SKM-1 treated with dmso at 0.1 percent for 144 hours (cell line): ENCODE measurements around the gene ROR2.
"Not testable (repeated sequence)": the region's sequence is repeated elsewhere in the genome, so short reads cannot be mapped to it uniquely, and the experiment has no call there.

Experiments
- DNase-seq: peaks from one replicate; lab custom pipeline; 2025; ENCODE audit not compliant: unreplicated experiment; lab: John Stamatoyannopoulos, UW

The ROR2 gene

DNA sequence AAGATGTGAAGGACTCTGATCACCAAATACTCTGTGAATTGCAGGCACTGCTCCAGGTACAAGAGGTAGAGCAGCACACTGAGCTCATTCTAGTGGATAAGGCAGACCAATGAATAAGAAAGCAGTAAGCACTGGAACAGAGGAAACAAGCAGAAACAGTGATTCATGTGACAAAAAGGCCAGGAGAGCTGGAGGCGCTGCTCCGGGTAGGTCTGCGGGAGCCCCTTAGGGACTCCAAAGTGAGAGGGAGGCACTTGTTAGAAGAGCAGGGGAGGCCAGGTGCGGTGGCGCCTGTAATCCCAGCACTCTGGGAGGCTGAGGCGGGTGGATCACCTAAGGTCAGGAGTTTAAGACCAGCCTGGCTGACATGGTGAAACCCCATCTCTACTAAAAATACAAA is 294.8 kb downstream of the ROR2 start:
- DNase-seq: no peak

DNA sequence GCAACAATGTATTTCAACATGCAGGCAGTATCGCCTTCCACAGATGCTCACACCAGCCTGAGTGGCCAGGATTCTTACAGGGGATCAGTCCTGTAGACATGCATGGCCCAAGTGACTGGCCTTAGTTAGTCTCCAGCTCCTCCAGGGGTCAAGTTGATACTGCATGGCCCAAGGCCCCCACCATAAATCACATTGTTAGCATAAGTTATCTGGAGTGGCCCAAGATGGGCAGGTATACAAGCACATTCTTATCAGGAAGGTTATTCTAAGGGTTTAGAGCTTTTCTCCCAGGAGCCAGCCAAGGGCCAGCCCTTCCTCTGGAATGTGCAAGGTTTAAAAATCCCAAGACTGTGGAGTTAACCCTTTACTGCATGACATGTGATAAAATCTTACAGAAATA is 295.5 kb downstream of the ROR2 start:
- no peak for DNase-seq

DNA sequence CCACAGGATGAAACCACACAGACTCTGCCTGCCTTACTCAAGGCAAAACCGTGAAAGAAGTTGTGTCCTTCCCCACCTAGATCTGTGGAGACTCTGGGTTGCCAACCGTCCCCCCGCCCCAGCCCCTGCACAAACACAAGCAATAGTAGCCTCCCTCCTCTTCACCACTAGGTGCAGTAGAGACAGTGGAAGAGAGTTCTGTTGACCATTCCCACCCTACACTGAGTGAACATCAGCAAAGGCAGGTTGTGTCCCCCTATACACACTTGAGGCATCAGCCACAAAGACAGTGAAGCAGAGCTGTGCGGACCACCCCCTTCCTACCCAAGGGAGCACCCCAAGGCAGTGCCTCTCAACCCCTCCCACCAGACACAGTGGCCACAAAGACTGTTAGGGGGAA is 302.7 kb downstream of the ROR2 start:
- no peak for DNase-seq

DNA sequence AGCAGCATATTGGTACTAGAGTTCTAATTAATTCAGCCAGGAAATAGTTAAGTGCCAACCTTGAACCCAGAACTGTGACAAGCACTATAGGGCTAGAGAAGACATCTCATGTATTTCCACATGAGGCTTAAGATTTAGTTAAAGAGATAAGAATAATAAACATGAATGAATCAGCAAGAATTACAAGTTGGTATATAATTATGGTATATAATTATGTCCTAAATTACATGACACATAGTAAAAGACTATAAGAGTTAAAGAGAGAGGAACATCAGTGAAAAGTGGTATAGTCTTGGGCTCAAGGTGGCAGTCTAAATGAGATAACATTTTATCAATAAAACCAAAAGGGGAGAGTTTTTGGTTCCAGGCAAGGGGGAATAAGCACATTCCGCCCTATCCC is 303.3 kb downstream of the ROR2 start:
- DNase-seq: no peak

DNA sequence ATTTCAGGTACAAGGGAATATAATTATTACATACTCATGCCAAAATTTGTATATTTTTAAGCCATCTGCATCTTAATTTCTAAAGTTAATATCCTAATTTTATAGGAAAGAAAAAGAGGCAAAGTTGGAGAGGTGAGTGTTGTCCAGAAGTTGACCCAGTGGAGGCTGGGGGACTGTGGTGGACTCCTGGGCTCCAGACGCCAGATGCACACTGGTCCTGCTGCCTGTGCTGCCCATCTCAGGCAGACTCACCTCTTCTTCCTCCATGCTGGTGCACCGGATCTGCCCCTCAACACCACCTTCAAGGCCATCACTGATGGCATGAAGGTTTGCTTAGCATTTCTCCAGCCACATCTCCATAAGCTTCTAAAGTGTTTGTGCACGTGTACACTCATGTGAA is 305.6 kb downstream of the ROR2 start:
- no peak for DNase-seq

DNA sequence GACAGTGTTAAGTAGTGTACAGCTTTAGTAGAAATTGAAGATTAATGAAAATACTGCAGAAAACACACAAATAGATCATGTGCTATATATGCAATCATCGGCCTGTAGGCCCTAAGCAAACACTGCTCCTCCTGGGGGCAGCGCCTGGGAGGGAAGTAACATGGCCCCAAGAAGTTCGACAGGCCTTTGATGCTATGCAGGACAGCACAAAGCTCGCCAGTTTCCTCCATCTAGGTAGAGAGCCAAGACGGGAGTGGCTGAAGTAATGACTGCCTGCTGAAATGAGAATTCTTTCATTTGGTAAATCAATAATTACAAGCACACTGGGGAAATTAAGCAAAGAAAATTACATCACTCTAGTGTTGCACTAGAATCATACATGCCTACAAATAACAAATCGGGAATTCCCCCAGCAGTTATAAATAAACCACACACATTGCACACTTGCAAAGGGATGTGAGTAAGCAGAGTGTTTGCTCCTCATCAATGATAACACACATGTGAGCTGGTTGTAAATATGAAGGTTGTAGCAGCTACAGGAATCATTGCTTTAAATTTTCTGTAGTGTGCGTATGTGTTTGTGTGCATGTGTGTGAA is 306.4 kb downstream of the ROR2 start:
- no peak for DNase-seq

DNA sequence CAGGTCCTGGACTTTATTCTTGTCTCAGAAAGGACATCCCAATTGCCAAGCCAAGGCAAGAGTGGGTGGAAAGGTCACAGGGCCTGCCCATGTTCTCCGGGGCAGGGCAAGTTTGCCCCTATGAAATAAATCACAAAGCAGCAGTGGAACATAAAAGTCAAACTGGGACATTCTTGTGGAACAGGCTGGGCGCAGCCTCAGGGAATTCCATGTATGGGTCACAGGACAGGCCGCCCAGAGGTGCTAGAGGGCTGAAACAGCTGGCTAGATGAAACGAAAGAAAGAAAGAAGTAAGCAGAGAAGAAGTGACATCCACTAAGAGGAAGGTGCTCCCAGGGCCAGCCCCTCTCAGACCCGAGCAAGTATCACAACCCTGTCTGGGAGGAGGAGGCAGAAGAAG is 307.3 kb downstream of the ROR2 start:
- DNase-seq: no peak

DNA sequence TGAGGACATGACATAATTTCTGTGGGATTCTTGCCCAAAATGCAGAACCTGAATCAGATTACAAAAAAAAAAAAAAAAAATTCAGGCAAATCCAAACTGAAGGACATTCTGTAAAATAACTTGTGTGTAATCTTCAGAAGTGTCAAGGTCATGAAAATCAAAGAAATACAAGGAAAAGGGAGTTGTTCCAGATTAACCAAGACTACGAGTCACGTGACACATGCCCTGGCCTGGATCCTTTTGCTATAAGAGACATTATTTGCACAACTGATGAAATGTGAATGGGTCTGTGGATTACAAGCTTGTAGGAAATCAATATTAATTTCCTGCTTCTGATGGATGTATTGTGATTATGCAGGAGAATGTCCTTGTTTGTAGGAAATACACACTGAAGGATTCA is 309.6 kb downstream of the ROR2 start:
- no peak for DNase-seq

DNA sequence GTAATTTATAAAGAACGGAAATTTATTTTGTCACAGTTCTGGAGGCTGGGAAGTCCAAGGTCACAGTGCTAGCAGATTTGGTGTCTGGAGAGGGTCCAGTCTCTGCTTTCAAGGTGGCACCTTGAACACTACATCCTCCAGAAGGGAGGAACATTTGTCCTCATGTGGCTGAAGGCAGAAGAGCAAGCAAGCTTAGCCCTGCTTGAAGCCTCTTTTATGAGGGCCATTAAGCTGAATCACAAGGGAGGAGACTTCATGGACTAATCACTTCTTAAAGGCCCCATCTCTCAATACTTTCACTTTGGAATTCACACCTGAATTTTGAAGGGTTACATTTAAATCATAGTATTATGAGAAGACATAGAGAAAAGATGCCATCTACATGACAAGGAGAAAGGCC is 311.0 kb downstream of the ROR2 start:
- DNase-seq: no peak

DNA sequence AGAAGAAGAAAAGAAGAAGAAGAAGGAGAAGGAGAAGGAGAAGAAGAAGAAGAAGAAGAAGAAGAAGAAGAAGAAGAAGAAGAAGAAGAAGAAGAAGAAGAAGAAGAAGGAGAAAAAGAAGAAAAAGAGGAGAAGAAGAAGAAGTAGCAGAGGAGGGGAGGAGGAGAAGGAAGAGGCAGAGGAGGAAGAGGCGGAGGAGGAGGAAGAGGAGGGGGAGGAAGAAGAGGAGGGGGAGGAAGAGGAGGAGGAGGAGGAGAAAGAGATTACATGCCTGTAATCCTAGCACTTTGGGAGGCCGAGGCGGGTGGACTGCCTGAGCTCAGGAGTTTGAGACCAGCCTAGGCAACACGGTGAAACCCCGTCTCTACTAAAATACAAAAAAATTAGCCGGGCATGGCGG is 315.2 kb downstream of the ROR2 start:
- not testable (repeated sequence) for DNase-seq

DNA sequence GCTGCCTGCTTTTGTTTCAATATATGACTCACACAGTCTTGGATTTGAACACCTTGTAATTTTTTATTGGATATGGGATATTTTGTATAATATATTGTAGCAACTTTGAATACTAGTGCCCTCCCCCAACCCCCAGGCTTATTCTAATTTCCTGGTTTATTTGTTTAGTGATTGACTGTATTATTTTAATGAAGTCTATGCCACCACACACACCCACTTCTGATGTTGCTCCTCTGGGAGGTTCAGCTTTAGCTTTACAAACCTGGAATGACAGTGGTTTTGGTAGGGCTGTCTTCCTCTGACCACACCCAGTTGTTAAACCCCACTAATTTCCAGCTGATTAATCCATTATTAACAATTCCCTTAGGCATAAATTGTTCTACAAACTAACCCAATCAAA is 320.3 kb downstream of the ROR2 start:
- DNase-seq: no peak

DNA sequence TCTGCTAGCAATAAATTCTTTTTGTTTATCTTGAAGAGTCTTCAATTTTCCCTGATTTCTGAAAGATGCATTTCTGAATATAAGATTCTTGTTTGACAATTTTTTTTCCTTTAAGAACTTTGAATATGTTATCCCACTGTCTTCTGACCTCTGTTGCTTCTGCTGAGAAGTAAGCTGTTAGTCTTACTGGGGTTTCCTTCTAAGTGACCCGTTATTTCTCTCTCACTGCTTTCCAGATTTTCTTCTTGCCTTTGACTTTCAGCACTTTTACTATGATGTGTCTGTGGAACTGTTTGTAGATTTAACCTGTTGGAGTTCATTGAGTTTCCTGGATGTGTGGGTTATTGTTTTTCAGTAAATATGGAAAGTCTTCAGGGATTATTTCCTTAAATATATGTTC is 321.1 kb downstream of the ROR2 start:
- no peak for DNase-seq

DNA sequence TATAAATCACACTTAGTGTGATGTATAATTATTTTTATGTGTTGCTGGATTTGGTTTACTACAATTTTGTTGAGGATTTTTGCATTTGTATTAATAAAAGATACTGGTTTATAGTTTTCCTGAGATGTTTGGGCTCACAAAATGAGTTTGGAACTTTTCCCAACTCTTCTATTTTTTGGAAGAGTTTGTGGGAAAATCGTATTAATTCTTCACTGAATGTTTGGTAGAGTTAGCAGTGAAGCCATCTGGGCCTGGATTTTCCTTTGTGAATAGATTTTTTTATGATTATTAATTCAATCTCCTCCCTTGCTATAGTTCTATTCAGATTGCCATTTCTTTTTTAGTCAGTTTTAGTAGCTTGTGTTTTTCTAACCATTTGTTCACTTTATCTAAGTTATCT is 324.7 kb downstream of the ROR2 start:
- no peak for DNase-seq

DNA sequence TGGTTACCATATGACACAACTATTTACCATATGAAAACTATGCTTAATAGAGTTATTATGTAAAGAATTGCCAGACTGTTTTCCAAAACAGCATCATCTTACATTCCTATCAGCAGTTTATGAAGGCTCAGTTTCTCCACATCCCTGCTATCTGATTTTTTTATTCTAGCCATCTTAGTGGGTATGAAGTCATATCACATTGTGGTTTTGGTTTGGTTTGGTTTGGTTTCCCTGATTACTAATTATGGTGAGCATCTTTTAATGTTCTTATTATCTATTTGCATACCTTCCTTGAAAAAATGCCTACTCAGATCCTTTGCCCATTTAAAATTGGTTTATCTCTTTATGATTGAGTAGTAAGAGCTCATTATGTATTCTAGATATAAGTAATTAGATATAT is 327.0 kb downstream of the ROR2 start:
- no peak for DNase-seq

DNA sequence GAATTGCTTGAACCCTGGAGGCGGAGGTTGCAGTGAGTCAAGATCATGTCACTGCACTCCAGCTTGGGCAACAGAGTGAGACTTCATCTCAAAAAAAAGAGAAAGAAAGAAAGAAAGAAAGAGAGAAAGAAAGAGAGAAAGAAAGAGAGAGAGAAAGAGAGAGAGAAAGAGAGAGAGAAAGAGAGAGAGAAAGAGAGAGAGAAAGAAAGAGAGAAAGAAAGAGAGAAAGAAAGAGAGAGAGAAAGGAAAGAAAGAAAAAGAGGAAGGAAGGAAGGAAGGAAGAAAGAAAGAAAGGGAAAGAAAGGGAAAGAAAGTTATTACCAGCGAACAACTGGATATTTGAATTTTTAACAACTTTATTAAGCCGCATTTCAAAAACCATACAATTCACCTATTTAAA is 327.9 kb downstream of the ROR2 start:
- DNase-seq: not testable (repeated sequence)

DNA sequence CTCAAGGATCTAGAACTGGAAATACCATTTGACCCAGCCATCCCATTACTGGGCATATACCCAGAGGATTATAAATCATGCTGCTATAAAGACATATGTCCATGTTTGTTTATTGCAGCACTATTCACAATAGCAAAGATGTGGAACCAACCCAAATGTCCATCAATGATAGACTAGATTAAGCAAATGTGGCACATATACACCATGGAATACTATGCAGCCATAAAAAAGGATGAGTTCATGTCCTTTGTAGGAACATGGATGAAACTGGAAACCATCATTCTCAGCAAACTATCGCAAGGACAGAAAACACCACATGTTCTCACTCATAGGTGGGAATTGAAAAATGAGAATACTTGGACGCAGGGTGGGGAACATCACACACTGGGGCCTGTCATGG is 336.0 kb downstream of the ROR2 start:
- not testable (repeated sequence) for DNase-seq

DNA sequence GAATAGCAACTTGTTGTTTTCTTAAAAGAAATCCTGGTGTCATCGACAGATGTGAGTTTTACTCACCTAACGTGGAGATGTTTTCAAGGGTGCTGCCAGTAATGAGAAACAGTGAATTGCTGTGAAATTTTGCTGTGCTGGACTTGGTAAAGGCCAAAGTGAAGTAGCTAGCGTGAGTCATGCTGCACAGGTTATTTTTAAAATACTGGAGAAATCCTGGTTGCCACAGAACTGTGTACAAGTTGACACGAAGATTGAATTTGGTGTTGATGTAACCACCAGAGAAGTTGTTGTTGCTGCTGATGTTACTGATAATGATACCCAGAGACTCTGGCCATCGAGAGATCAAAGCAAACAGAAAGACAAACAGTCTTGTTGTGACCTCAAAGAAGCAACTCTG is 338.4 kb downstream of the ROR2 start:
- DNase-seq: no peak

DNA sequence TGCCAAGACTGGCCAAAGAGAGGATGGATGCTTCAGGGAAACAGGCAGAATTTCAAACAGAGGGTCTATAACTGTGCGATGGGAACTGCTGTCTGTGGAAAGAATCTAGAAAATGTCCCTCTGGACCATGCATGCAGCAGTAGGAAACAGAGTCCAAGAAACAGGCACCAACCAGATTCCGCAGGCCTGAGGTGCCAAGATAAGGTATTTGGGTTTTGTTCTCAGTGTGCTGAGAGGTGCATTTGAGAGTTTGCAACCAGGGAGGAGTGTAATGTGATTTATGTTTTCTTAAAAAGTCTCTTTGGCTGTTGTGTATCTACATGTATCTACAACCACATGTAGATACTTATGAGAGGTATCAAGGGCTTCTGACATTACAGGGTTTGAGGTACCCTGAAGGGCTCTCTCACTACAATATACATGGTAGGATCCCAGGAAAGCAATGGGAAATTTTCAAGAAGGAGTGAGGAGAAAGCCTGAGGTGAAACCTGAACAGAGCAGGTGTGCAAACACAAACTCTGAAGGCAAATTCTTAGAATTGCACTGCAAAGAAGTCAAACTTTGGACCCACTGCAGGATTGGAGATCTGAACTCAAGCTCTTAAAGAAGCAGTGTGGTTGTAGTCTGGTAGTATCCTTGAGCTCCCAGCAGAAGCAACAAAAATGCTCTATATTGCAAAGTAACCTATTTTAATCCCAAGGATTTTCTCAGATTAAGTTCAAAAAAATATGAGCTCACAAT is 343.6 kb downstream of the ROR2 start:
- no peak for DNase-seq

DNA sequence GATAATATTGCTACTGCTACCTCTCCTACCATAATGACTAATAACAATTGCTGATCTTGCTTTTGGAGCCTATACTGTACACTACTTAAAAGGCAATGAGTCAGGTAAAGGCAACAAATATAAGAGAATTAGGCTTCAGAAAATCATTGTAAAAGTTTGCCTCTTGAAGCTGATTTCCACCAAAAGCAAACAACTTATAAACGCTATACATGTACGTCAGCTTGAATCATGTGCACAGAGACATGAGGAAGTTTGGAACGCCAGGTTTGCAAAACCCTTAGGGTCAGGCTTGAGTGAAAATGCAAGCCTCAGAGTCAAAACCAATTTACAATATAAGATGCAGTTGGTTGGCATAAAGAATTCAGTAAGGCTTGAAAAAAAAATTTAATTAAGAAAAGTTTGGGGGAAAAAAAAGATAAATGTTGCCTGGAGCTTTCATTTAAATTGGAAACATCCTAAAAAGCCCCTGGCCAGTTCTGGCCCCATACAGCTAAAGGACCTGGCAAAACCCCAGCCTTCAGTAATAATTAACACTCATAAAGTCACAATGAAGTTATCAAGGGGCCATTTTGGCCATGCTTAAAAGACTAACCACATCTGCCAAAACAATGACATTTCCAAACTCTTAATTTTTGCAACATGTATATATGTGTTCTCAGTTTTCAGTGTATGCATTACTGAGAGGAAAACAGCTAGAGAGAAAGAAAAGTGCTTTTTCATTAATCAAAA is 345.4 kb downstream of the ROR2 start:
- no peak for DNase-seq

DNA sequence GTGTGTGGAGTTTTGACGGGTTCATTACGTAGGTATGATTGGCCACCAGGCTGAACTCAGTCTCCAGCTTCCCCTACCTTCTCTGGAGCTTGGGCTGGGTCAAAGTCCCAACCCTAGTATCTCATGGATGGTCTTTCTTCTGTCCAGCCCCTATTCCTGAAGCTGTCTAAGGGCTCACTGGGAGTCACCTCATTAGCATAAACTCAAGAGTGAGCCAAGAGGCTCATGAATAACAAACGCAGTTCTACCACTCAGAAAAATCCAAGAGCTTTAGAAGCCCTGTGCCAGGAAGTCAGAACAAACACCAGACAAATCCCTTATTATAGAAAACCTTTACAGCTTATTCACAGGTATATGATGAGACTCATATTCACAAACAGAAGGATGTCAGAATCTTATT is 346.1 kb downstream of the ROR2 start:
- DNase-seq: no peak

DNA sequence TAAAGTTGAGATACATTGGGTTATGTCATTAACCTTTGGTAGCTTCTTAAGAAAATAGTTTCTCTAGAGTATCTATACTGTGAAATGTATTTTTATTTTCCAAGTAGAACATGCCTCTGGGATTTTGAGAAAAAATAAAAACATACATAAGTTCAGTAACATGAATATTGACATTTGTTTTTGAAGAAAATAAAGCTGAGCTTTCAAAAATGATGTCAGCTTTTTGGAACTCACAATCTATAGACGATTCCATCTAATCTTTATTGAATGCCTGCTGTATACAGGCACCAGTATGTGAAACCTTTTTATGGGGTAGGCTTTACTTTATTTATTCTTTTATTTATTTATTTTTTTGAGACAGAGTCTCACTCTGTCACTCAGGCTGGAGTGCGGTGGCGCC is 350.5 kb downstream of the ROR2 start:
- DNase-seq: no peak

DNA sequence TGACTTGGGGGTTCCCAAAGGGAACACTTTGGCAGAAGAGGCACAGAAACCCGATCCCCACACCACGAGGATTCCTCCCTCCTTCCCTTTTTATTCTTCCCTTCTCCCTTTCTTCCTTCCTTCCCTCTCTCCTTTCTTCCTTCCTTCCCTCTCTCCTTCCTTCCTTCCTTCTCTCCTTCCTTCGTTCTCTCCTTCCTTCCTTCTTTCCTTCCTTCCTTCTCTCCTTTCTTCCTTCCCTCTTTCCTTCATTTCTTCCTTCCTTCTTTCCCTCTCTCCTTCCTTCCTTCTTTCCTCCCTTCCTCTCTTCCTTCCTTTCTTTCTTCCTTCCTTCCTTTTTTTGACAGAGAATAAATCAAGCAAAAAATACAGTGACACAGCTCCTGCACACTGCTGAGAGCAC is 358.4 kb downstream of the ROR2 start:
- DNase-seq: no peak
